ENCODE measurements around the gene EEPD1.

EEPD1 gene

DNA sequence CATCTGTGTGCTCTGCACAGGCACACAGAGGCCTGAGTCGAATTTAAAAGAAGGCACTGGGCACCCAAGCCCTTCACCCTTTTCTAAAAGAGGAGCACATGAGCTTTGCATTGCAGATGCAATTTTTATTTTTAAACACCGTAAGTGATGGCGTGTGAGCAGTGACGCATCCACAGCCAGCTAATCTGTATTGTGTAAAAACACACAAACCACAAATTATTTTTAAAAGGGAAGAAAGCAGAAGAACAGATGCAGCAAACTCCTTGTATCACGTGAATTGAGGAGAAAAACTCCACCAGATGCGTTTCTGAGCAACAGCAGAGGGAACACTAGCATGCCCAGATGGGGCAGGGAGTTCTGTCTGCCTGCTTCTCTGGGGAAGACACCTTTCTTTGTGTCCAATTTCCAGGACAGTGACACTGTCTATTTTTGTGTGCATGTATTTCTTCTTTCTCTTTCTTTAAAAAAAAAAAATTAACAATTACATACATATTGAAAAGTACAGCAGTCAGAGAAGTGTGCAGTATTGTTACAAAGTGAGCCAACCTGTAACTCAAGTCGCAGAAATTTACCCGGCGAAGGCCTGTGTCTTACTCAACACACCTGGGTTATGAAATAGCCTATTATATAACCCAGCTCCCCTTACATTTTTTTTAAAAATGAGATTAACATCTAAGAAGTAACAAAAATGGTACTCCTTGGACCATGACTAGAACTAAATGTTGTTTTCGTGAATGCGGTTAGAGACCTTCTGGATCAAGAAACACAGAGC, 39.2 kb downstream of the EEPD1 start:
- DNase-seq = no peak

DNA sequence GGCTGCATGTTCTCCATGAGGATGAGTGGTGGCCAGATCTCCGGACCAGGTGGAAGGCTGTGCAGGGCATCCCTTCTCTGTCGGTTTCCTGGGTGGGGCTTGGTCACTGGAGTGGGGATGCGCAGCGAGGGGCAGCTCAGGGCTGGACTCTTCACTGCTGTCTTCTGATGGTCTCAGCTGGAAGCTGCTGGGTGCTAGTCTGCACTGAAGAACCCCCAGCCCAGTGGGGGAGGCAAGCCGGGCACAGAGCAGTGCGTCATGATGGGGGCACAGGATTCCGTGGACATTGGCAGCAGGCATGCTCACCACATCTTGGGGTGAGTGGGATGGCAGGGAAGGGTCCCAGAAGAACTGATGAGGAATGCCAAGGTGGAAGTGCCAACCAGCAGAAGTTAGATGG, 39.8 kb downstream of the EEPD1 start:
- DNase-seq = no peak

GRCh38 chr7:36198854-36199266, 45.8 kb downstream of the EEPD1 start:
- DNase-seq = no peak

DNA sequence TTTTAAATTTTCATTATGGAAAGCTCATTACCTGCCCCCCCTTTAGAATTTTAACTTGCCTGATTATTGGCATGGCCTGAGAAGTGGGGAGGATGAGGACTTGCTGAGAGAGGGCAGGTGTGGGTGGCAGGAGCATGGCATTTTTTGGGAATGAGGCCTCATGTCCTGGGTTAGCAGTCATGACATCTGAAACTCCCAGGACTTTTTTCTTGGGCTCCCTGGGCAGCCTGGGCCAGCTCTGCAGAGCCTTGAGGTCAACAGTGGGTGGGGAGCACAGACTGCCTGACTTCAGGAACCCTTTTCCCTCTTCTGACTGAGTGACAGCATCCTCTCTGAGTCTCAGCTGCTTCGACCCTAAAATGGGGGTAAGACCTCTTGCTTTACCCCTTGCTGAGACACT, 46.3 kb downstream of the EEPD1 start:
- DNase-seq = no peak

- no peak for DNase-seq
These were observed 48.2 kb downstream of the EEPD1 start for GRCh38 chr7:36201122-36201723.

DNA sequence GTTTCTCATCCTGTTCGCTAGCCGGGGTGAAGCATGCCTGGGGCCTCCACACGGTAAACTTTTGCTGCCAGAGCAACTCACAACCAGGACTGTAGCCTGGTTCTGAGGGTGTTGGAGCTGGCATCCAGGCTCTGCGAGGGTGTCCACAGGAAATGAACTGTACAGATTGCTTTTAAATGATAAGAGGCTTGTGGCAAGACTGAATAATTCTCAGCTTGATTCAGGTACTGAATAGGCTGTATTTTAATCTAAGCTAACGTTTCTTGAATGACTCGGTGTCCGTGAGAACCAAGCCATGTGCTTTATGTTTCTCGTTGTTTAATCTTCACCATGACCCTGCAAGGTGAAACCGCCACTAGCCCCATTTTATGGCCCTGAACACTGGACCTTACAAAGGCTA, 49.3 kb downstream of the EEPD1 start:
- DNase-seq = no peak

DNA sequence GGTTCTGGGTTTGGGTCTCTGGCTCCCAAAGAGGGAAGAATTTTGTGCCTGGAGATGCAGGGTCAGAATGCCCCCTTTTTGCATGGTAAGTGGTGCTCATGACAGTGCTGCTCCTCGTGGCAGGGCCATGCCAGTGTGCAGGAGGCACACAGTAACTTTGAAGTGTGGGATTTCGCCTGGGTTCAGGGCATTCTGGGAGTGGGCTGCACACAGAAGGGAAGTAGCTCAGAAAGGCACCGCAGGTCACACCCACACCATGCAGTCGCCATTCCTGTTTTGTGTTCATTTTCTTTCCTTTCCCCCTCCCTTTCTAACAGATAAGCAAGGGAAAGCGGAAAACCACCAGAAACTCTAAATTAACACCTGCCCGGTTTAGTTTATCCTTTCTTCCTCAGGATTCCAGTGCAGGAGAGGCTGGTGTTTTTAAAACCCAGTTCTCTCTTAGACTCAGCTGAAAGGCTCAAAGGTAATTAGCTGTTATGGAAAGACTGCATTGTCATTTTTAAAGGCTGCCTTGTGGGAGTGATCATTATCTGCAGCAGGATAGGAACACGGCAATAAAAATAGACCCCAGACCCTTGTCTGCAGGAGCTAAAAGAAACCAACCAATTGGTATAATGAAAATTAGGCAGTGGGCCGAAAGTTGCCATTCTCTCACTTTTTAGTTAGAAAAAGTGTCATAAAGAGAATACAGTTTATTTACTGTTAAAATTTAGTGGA, 50.2 kb downstream of the EEPD1 start:
- no peak for DNase-seq

GRCh38 chr7:36204044-36204663, 51.1 kb downstream of the EEPD1 start:
- DNase-seq = no peak

- DNase-seq = no peak
These were observed 52.0 kb downstream of the EEPD1 start for GRCh38 chr7:36204929-36205635.

GRCh38 chr7:36205803-36206202, 52.7 kb downstream of the EEPD1 start:
- DNase-seq = no peak

DNA sequence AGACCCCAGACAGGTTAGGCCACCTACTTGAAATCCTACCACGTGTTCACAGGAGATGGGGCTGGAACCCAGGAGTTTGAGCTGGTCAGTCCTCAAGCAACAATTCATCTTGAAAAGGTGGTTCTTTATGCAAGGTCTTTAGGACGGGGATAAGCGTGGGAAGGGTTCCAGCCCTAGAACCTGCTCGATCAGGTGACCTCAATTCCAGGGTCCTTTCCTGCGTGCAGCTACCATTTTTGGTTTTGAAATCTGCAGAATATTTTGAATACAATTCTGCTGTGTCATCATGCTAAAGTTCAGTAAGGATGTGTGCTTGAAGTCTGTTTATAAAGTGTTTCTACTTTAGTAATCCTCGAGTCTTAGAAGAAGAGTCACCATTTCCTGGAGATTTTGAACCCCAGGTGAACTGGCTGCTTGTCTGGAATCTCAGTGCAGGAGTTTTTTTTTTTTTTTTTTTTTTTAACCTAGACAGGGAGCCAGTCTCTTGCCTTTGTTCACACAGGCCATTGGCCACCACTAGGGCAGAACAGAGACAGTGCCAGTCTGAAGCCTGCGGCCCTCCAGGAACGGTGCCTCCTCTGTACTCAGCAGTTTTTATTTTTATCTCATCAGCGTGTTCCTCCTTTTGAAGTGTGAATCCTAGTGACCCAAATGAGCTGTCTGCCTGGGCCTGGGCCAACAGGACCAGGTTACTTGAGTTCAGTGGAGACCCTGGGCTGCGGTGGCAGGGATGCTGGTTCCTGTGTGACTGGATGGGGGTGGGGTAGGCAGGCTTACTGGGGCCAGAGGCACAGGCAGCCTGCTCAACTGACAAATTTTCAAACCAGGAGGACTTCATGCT, 54.6 kb downstream of the EEPD1 start:
- DNase-seq = no peak

GRCh38 chr7:36208426-36208825, 55.4 kb downstream of the EEPD1 start:
- DNase-seq = no peak

DNA sequence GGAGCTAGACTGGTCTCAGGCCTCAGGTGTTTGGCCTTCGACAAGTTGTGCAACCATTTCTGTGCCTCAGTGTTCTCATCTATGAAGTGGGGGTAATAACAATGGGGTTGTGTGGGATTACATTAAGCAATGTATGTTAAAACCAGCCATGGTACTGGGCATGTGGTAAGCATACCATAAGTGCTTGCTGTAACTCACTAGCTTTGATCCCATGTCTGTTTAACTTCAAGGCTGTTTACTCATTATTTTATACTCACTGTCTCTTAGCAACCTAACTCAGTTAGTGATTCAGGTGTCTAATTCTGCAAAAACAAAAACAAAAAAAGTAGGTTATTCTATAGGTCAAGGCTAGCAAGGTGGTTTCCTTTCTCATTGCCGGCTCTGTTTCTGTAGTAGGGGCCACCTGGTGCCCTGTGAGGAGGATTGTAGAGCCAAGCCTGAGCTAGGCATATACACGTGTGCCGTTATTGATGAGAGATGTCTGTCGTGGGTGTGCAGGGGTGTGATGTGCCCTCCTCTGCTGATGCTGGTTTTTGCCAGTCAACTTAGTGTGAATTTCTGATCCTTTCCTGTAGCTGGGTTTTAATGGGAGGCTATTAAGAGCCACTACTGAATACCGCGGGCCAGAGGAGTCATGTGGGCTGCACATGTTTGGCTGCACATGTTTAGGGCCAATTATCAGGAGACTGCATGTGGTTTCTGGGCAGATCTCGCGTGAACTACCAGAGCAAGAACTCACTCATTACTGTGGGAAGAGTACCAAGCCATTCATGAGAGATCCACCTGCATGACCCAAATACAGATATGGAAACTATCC, 56.2 kb downstream of the EEPD1 start:
- DNase-seq = no peak

GRCh38 chr7:36209814-36210183, 56.7 kb downstream of the EEPD1 start:
- DNase-seq = no peak

- DNase-seq = no peak
These were observed 57.4 kb downstream of the EEPD1 start for GRCh38 chr7:36210291-36210922.

DNA sequence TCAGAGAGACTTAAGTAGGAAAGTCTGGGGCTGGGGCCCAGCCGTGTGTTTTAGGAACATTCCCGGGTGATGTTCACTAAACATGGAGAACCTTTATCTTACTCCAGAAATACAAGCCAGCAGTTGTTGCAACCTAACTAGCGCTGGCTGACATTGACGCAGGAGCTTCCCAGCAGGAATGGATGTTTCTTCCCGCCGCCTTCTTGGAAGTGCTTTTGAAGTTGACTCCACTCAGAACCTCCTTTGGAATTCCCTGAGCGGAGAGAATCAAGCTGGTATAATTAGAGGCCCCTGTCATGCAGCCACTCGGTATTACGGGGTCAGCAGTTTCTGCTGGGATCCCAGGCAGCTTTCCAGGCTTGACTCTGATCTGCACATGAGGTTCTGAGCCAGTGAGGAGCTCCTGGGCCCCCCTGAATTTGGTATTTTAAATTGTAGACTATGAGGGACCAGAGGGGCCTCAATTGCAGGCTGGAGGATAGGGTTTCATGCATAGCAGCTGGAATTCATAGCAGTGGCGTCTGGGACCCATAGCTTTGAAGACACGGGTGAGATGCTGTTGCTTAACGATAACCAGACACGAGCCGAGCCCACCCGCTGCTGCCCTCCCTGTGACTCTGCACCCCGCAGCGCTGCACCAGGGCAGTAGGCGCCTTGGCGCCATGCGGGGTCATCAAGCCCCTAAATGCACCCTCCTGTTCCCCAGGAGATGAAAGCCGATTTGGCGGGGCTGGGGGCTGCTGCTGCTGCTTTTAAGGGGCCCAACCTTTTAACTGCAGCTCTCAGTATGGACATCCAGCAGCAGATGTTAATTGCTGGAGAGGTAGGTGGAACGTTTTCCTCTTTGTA, 61.8 kb downstream of the EEPD1 start:
- DNase-seq = no peak

- DNase-seq = no peak
These were observed 62.4 kb downstream of the EEPD1 start for GRCh38 chr7:36215457-36215765.

DNA sequence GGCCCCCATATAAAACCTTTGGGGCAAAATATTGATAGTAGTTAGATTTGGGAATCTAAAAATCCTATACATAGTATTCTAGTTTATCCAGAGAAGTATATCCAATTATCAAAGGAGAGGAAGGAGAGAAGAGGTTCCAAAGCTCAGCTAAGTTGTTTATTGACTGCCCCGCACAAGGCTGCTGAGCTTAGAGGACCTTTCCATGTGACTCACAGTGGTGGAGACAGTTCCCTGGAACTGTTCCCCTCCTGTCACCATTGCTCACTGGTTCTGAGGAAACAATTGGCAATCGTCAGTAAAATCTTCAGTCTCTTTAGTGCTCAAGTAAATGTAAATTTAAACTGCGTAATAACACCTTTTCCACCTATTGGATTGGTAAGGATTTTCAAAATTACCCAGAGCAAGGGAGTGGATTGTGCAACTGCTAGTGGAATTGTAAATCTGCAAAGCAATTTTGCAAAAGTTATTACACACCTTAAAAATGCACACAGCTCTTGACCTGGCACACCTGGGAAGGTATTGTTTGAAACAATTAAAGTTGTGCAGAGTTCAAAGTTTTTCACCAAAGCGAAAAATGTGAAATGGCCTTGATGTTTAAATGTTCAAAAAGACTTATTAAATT, 63.1 kb downstream of the EEPD1 start:
- no peak for DNase-seq

- DNase-seq = no peak
These were observed 64.3 kb downstream of the EEPD1 start for GRCh38 chr7:36217211-36217960.
